AG08395 (cell line): ENCODE results near the gene RBFOX1.

Experiments
- DNase-seq: peaks from one replicate; pipeline ENCODE4 v3.0.0; 2012; ENCODE audit warnings: mixed read lengths, low spot score

The RBFOX1 gene

GRCh38 chr16:7521834-7522233, 189.2 kb downstream of the RBFOX1 start:
- DNase-seq: no peak

GRCh38 chr16:7524419-7524818, 191.8 kb downstream of the RBFOX1 start:
- no peak for DNase-seq

DNA sequence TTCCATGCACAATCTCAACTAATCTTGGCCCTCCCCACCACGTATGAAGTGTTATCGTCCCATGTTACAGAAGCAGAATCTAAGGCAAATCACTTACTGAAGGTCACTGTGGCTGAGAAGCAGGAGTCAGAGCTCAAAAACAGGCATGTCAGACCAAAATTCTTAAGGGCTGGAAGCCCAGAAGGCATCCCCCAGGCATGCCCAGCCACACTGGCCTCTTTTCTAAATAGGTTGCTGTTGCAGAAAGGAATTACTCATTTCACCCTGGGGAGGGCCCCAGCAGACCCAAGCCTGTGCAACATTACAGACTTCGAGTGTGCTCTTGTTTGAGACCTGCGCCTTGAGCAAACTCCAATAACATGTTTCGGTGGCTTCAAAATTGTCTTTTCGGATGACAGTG, 194.1 kb downstream of the RBFOX1 start:
- no peak for DNase-seq

DNA sequence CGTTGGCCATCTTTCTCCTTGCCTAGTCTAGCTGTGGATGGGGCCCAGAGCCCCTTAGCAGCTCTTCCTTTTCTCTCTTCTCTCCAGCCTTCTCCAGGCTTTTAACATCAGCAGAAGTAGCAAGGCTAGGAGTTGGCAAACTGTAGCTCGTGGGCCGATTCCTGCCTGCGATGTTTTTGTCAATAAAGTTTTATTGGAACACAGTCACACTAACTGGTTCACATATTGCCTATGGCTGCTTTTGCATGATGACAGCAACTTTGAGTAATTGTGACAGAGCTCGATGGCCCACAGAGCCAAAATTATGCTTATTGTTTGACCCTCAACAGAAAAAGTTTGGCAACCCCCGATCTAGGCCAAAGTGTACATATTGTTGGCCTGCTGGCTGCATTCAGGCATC, 199.9 kb downstream of the RBFOX1 start:
- no peak for DNase-seq

DNA sequence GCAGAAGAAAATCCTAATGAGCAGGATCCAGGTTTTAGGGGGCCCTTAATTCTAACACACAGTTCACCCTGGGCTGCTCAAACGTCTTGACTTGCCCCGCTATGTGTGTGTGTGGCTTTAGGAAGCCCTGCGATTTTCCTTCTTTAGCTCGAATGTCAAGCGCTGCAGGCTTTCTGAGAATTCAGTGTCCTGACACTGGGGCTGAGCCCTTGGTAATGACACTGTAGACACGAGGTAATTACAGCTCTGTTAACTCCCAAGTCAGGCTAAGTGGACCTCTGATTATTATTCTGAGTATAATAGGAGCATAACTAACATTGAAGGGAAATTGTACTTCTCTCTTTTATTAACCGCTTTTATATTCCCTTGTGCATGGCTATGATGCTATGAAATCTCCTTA, 202.1 kb downstream of the RBFOX1 start:
- no peak for DNase-seq

DNA sequence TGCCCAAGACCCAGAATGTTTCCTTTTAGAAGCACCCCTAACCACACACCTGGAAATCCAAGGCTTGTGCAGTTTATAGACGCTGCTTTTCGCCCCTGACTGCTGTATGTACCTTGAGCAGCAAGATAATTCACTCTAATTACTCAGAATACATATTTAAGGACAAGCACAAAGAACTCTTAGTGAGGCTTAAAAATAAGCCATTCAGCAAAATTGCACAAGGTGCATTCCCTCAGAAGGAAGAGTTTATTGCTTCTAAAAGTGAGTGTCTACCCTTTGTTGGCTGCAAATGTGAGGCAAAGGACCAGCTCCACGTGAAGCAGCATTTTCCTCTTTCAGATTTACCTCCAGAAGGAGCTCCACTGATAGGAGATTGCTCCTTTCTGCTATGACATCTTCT, 208.4 kb downstream of the RBFOX1 start:
- DNase-seq: no peak

GRCh38 chr16:7545251-7545650, 212.6 kb downstream of the RBFOX1 start:
- no peak for DNase-seq

DNA sequence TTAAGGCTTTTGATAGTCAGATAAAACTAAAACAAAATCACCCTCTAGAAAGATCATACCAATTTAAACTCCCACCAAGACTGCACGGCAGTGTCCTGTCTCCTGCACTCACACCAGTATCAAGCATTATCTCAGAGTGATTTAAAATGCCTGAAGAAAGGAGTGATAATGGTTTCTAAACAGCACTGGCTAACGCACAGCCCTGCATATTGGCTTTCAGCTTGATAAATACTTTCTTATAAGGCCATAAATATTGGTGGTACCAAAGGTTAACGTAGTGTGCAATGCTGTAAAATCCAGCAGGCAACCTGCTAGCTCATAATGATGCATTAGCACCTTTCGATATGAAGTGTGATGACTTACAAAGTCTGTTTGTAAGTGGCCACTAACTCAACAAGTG, 214.3 kb downstream of the RBFOX1 start:
- DNase-seq: no peak

GRCh38 chr16:7547736-7548135, 215.1 kb downstream of the RBFOX1 start:
- no peak for DNase-seq

- DNase-seq: no peak
These were observed 216.2 kb downstream of the RBFOX1 start for GRCh38 chr16:7548796-7549318.

DNA sequence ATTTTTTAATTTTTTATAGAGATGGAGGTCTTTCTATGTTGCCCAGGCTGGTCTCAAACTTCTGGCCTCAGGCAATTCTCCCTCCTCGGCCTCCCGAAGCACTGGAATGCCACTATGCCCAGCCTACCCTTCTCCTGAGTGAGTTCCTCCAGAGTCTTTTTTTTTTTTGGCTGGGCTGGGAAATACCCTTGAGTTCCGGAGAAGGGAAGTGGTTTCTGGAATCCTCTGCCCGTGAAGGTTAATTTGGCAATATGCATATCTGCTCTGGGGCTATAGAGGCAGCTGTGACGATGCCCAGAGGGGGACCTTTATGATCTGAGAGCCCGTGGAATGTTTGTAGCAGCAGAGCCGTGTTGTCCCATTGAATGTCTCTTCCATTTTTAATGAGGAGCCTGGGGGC, 217.5 kb downstream of the RBFOX1 start:
- no peak for DNase-seq

DNA sequence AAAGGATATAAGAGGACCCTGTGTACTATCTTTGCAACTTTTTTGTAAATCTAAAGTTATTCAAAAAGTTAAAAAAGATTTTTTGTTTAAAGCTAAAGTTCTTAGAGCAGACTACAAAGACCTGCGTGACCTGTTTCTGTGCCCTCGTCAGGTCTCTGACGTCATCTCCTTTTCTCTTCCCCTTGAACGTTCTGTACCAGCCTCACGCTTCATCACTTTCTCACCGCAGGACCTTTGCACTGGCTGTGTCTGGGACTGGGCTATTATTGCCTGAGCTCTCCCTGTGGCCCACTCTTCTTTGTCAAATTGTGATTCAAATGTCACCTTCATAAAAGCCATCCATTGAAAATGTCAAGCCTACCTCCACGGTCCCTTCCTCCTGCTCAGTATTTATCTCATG, 222.8 kb downstream of the RBFOX1 start:
- no peak for DNase-seq

DNA sequence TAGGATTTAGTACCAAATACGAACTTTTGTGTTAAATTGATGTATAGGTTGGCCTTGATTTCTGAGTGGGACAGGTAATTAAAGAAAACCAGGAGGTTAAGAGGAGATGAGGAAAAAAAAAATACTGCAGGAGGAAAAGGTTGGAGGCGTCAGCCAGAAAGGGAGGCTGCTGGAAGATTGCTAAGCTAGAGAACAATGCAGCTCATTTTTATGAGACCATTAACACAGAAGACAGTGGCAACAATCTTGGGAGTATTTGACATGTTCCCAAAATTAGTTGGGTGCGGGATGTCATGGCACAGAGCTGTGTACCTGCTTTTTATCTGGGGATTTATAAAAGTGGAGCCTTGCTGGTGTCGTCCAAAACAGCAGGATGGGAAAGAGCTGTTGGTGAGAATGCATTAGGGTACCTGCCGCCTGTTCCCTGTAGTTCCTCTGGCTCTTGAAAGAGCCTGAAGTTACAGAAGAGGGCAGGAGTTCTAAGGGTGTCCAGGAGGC, 229.3 kb downstream of the RBFOX1 start:
- DNase-seq: no peak

GRCh38 chr16:7566360-7566759, 233.7 kb downstream of the RBFOX1 start:
- no peak for DNase-seq

GRCh38 chr16:7571366-7571765, 238.7 kb downstream of the RBFOX1 start:
- DNase-seq: no peak

GRCh38 chr16:7577588-7577987, 244.9 kb downstream of the RBFOX1 start:
- no peak for DNase-seq

GRCh38 chr16:7579454-7579853, 246.8 kb downstream of the RBFOX1 start:
- DNase-seq: no peak

DNA sequence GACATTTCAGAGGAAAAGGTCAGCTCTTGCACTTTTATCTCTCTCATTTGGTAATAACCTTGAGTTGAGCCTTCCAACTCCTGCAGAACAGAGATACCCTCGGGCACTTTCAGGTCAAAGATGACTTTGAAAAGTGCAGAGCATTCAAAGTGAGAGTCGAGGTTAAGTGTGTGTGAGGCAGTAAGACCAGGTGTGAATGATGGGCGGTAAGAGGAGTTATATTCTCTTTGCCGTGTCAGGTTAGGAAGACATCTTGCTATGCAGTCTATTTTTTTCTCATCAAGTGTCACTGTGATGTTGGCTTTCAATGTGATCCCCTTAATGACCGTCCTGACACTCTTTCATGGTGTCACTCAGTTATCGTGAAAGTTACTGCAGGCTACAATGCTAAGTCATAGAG, 248.5 kb downstream of the RBFOX1 start:
- no peak for DNase-seq

DNA sequence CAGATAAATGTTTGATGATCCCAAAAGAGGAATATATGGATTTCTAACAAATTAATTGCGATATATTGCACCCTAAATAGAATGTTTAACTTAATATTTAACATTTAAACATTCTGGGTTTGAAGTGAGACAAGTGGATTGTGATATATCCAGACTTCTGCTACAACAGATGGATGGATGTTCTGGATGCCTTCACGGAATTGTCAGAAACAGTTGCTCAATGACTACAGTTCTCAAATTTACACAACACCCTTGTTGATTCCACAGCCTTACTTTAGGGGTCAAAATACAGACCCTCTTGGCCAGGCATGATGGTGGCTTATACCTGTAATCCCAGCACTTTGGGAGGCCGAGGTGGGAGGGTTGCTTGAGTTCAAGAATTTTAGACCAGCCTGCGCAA, 250.8 kb downstream of the RBFOX1 start:
- DNase-seq: no peak

DNA sequence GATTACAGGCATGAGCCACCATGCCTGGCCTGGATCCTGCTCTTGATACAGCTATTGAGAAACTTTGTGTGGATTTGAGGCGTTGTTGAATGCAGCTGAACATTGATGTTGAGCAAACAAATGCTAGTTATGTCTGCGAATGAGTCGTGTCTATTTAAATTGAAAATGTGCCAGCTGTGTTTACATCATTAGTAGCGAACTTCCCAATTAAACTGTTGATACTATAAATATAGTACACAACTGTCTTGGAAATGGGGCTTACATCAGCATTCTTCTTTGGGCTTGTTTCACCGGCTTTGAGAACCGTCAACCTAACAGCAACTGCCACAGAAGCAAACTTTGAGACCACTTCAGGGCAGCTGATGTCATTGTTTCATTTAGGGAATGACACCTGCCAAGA, 251.9 kb downstream of the RBFOX1 start:
- DNase-seq: no peak

DNA sequence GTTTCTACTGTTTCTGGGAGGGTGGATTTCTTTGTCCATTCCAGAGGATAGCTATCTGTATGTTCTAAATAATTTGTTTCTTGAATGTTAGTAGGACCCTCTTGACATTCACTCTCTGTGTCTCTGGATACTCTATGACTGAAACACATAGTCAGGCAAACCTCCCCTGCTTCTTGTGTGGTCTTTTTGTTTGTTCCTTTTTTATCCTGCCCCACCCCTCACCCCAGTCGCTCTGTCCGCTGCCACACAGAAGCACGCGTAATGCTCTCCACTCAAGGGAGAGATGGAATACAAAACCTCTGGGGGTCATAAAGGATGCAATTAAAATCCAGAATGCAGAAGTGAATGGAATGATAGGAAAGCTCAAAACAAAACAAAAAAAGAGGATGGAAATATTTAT, 253.1 kb downstream of the RBFOX1 start:
- no peak for DNase-seq

GRCh38 chr16:7590934-7591333, 258.3 kb downstream of the RBFOX1 start:
- DNase-seq: no peak

DNA sequence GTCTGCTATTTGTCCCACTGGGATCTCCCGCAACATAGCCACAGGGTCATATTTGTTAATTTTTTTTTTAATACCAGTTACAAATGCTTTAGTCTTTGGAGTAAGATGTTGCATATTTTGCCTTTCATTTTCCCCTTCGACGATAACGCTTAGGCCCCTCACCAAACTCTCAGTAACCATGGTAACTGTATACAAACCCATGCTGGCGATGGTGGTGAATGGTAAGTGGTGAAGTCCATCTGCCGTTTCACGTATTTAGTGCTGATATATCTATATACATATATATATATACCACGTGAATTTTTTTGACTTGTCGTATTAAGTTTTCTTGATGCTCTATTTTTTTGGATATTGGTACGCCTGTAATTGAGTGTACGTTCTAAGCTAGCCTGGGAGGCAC, 263.7 kb downstream of the RBFOX1 start:
- no peak for DNase-seq

GRCh38 chr16:7597677-7598076, 265.0 kb downstream of the RBFOX1 start:
- no peak for DNase-seq

- DNase-seq: no peak
These were observed 268.5 kb downstream of the RBFOX1 start for GRCh38 chr16:7601100-7601499.
